Gastrocnemius medialis (tissue), 4 donors: ENCODE results near the gene CERT1.

Source experiments
- CTCF ChIP-seq, 5 experiments: fragments of 450-650 bp in 3 of 5; fragments of 200-600 bp in 2 of 5; sonication (generic) in 2 of 5; IDR thresholded peaks in 4 of 5; conservative IDR thresholded peaks in 1 of 5; 1 replicate in 4 of 5; 2 replicates in 1 of 5; pipeline ENCODE4 v1.5.1; 2016 to 2019; ENCODE audit warnings: antibody characterized with exemption in 5 of 5, mild to moderate bottlenecking in 3 of 5, moderate library complexity in 3 of 5
- POLR2A ChIP-seq, 2 donors: fragments of 450-650 bp; IDR thresholded peaks; one replicate each; pipeline ENCODE4 v1.6.1; 2017; ENCODE audit warnings: antibody characterized with exemption in 2 of 2, mild to moderate bottlenecking in 2 of 2, moderate library complexity in 2 of 2

GRCh38 chr5:75387806-75388205, 123.6 kb downstream of the CERT1 start:
- TF ChIP-seq POLR2A (IDR thresholded peaks at IDR 0.05) (no peak), CTCF (IDR thresholded peaks at IDR 0.05 in 4 of 5, conservative IDR thresholded peaks at IDR 0.05 in 1 of 5) (no peak)
